Glutamatergic neuron (in vitro differentiated cells): ENCODE data around the gene FGF12. TPM values are rescaled to one million over a fixed set of nuclear protein-coding genes. Genes with fewer than 3 reads are reported as not detected.

Source experiments
- DNase-seq: peaks from one replicate; pipeline ENCODE4 v3.0.0; 2022
- H3K27ac Mint-ChIP-seq: one replicate; pipeline ENCODE4 v1.8.0; 2020; ENCODE audit warnings: mild to moderate bottlenecking, mixed read lengths, inconsistent platforms; ENCODE audit not compliant: unreplicated experiment
- H3K27me3 Mint-ChIP-seq: one replicate; pipeline ENCODE4 v1.8.0; 2020; ENCODE audit warnings: mild to moderate bottlenecking, moderate library complexity, mixed read lengths, inconsistent platforms; ENCODE audit not compliant: unreplicated experiment
- H3K36me3 Mint-ChIP-seq: one replicate; pipeline ENCODE4 v1.8.0; 2020; ENCODE audit warnings: mild to moderate bottlenecking, mixed read lengths, inconsistent platforms; ENCODE audit not compliant: unreplicated experiment
- H3K4me1 Mint-ChIP-seq: one replicate; pipeline ENCODE4 v1.8.0; 2020; ENCODE audit warnings: mild to moderate bottlenecking, low read depth, mixed read lengths, inconsistent platforms; ENCODE audit not compliant: unreplicated experiment
- H3K4me3 Mint-ChIP-seq: one replicate; pipeline ENCODE4 v1.8.0; 2020; ENCODE audit warnings: mild to moderate bottlenecking, mixed read lengths, inconsistent platforms; ENCODE audit not compliant: unreplicated experiment
- H3K9me3 Mint-ChIP-seq: one replicate; pipeline ENCODE4 v1.8.0; 2020; ENCODE audit warnings: mild to moderate bottlenecking, moderate library complexity, mixed read lengths, inconsistent platforms; ENCODE audit not compliant: unreplicated experiment
- total RNA-seq: library from RNA; stranded (reverse); fragmentation: NEBNext Ultra II Directional; extraction: Animal tissue kit (Norgen Biotek cat#: 25700); gene quantifications from one replicate; pipeline ENCODE4 v1.2.1, GENCODE V29; 2021; ENCODE audit not compliant: unreplicated experiment
- TF ChIP-seq, protein P1 (sequence below): fragments of 200-600 bp; sonication (generic); IDR thresholded peaks from one replicate; pipeline ENCODE4 v1.5.0; 2021; ENCODE audit not compliant: partially characterized antibody, unreplicated experiment

FGF12 gene
- total RNA-seq, 1 donor from 2014 or later: 33.1 TPM

GRCh38 chr3:192296845-192297244 is 430.5 kb downstream of the FGF12 start:
- H3K36me3 Mint-ChIP-seq: no peaks in the 10 kb centered on the region
- H3K9me3 Mint-ChIP-seq: peaks cover 2% of the 10 kb centered on the region
- H3K4me3 Mint-ChIP-seq: no peak overlapping the region
- peaks cover 2% of the 10 kb centered on the region for H3K27me3 Mint-ChIP-seq
- H3K4me1 Mint-ChIP-seq: no peaks in the 10 kb centered on the region
- H3K27ac Mint-ChIP-seq: no peak overlapping the region
- DNase-seq: no peak
- TF ChIP-seq, protein P1, sequence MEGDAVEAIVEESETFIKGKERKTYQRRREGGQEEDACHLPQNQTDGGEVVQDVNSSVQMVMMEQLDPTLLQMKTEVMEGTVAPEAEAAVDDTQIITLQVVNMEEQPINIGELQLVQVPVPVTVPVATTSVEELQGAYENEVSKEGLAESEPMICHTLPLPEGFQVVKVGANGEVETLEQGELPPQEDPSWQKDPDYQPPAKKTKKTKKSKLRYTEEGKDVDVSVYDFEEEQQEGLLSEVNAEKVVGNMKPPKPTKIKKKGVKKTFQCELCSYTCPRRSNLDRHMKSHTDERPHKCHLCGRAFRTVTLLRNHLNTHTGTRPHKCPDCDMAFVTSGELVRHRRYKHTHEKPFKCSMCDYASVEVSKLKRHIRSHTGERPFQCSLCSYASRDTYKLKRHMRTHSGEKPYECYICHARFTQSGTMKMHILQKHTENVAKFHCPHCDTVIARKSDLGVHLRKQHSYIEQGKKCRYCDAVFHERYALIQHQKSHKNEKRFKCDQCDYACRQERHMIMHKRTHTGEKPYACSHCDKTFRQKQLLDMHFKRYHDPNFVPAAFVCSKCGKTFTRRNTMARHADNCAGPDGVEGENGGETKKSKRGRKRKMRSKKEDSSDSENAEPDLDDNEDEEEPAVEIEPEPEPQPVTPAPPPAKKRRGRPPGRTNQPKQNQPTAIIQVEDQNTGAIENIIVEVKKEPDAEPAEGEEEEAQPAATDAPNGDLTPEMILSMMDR: no peak

DNA sequence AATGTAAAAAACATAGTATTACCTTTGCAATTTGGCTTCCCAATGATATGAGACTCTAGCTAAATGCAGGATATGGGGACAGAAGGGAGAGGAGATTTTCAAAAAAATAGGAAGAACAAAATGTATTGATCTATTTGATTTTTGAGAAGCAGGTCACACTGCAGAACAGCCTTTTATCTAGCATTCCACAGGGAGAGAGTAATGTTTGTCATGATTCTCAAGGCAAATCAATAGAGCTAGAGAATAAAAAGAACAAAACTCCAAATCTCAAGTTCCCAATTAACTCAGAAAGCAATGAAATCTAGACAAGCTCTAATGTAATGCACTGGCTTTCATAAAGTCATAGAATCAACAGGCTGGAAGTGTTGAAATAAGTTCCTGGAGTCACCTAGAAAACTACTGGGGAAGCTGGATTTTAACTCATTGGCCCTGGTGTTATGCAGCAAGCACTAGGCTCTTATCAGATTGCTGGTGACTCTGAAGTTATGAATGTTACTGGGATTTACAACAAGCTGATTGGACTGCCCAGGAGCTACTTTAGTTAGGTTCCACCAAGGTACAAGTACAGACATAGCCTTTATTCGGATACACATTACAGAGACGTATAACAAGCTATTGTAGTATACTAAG is 442.8 kb downstream of the FGF12 start:
- no peaks in the 10 kb centered on the region for H3K27me3 Mint-ChIP-seq

GRCh38 chr3:192281207-192281880 is 446.0 kb downstream of the FGF12 start:
- TF ChIP-seq, protein P1: no peak
- DNase-seq: peak; percentile 26
- H3K4me1 Mint-ChIP-seq: peaks cover 31% of the 10 kb centered on the region
- no peak overlapping the region for H3K4me3 Mint-ChIP-seq
- H3K27me3 Mint-ChIP-seq: no peaks in the 10 kb centered on the region
- H3K9me3 Mint-ChIP-seq: no peaks in the 10 kb centered on the region
- no peaks in the 10 kb centered on the region for H3K36me3 Mint-ChIP-seq
- peak overlapping the region; percentile 90 for H3K27ac Mint-ChIP-seq

More for the DNA sequence above, 442.8 kb downstream of the FGF12 start:
- Mint-ChIP-seq H3K4me3 (no peak overlapping the region), H3K9me3 (no peaks in the 10 kb centered on the region), H3K36me3 (no peaks in the 10 kb centered on the region), H3K27ac (no peak overlapping the region), H3K4me1 (peaks cover 28% of the 10 kb centered on the region)
- TF ChIP-seq, protein P1: no peak
- no peak for DNase-seq

DNA sequence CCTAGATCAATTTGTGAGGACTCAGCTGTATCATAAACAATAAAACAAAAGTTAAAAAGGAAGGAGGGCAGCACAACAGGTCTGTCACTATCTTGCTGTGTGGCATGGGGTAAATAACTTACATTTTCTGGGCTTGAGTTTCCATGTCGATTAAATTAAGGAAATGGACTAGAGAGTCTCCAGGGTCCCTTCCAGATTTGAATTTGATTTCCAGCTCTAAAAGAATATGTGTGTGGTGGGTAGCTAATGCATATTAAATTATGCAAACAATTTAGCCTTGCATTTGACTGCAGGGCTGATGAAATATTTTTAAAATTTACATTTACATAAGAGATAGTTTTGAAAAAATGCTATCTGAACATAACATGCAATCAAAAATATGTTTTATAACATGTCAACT is 447.7 kb downstream of the FGF12 start:
- Mint-ChIP-seq H3K27me3 (no peaks in the 10 kb centered on the region), H3K9me3 (no peaks in the 10 kb centered on the region), H3K36me3 (no peaks in the 10 kb centered on the region), H3K27ac (no peak overlapping the region), H3K4me1 (peaks cover 31% of the 10 kb centered on the region), H3K4me3 (no peak overlapping the region)
- TF ChIP-seq, protein P1: no peak
- DNase-seq: no peak

DNA sequence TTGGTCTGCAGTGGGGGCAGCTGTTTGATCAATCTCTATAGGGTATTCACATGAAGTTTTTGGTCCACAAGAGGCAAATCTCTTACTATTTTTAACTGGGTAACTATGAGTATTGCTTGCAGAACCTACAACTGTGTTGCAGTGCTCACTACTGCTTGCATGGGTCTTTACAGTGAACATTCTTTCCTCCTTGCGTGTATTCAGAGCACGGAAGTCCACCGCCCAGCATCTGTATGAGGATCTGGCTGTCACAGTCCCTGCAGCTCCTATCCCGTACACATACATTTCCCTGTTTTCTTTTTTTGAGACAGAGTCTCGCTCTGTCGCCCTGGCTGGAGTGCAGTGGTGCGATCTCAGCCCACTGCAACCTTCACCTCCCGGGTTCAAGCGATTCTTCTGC is 449.9 kb downstream of the FGF12 start:
- H3K27me3 Mint-ChIP-seq: no peaks in the 10 kb centered on the region
- H3K9me3 Mint-ChIP-seq: no peaks in the 10 kb centered on the region
- H3K27ac Mint-ChIP-seq: no peak overlapping the region
- peaks cover 25% of the 10 kb centered on the region for H3K4me1 Mint-ChIP-seq
- H3K36me3 Mint-ChIP-seq: no peaks in the 10 kb centered on the region
- TF ChIP-seq, protein P1: no peak
- no peak for DNase-seq
- H3K4me3 Mint-ChIP-seq: no peak overlapping the region
